Left kidney (tissue), 2 donors: ENCODE results near the gene COL11A1. TPM values are rescaled to one million over a fixed set of nuclear protein-coding genes. Genes with fewer than 3 reads are reported as not detected.

Source experiments
- DNase-seq: peaks from one replicate; pipeline ENCODE4 v3.0.0-alpha.2; 2013
- polyA plus RNA-seq: library from polyadenylated mRNA; unstranded; fragments of 120-200 nt; gene quantifications from one replicate; pipeline ENCODE4 v1.2.1, GENCODE V29; 2013; ENCODE audit not compliant: insufficient read length

Gene COL11A1
- polyA plus RNA-seq, 1 donor = 6.9 TPM

GRCh38 chr1:102899935-102900334 lies 208.4 kb downstream of the COL11A1 start:
- DNase-seq = no peak

- DNase-seq = no peak
These were observed 210.8 kb downstream of the COL11A1 start for GRCh38 chr1:102897557-102897956.

- no peak for DNase-seq
These were observed 211.6 kb downstream of the COL11A1 start for GRCh38 chr1:102896771-102897170.

- no peak for DNase-seq
These were observed 212.0 kb downstream of the COL11A1 start for GRCh38 chr1:102896286-102896685.

- no peak for DNase-seq
These were observed 216.3 kb downstream of the COL11A1 start for GRCh38 chr1:102891868-102892625.

GRCh38 chr1:102886638-102887037 lies 221.7 kb downstream of the COL11A1 start:
- DNase-seq = no peak

- DNase-seq = peak; percentile 21
These were observed 224.1 kb downstream of the COL11A1 start for GRCh38 chr1:102884238-102884637.

GRCh38 chr1:102879439-102879993 lies 228.8 kb downstream of the COL11A1 start:
- no peak for DNase-seq

GRCh38 chr1:102875756-102876155 lies 232.6 kb downstream of the COL11A1 start:
- no peak for DNase-seq

GRCh38 chr1:102872526-102872925 lies 235.8 kb downstream of the COL11A1 start:
- DNase-seq = no peak

GRCh38 chr1:102872097-102872496 lies 236.2 kb downstream of the COL11A1 start:
- DNase-seq = no peak

GRCh38 chr1:102863704-102864103 lies 244.6 kb downstream of the COL11A1 start:
- DNase-seq = no peak

GRCh38 chr1:102861247-102861646 lies 247.1 kb downstream of the COL11A1 start:
- DNase-seq = no peak

GRCh38 chr1:102858695-102859094 lies 249.6 kb downstream of the COL11A1 start:
- DNase-seq = peak; percentile 3

GRCh38 chr1:102857251-102857650 lies 251.1 kb downstream of the COL11A1 start:
- DNase-seq = no peak

- DNase-seq = no peak
These were observed 254.6 kb downstream of the COL11A1 start for GRCh38 chr1:102853701-102854187.

GRCh38 chr1:102853136-102853535 lies 255.2 kb downstream of the COL11A1 start:
- DNase-seq = no peak

- no peak for DNase-seq
These were observed 255.7 kb downstream of the COL11A1 start for GRCh38 chr1:102852613-102853012.

- DNase-seq = no peak
These were observed 256.7 kb downstream of the COL11A1 start for GRCh38 chr1:102851616-102852015.

GRCh38 chr1:102842606-102843005 lies 265.7 kb downstream of the COL11A1 start:
- no peak for DNase-seq

GRCh38 chr1:102840741-102841140 lies 267.6 kb downstream of the COL11A1 start:
- no peak for DNase-seq

GRCh38 chr1:102838016-102838415 lies 270.3 kb downstream of the COL11A1 start:
- DNase-seq = no peak

- DNase-seq = no peak
These were observed 270.8 kb downstream of the COL11A1 start for GRCh38 chr1:102837551-102837950.

GRCh38 chr1:102836991-102837390 lies 271.3 kb downstream of the COL11A1 start:
- DNase-seq = no peak
